Measurements from ENCODE around the gene NUDT1. TPM values are rescaled to one million over a fixed set of nuclear protein-coding genes. Genes with fewer than 3 reads are reported as not detected.

The NUDT1 gene
- total RNA-seq, 3 donors from 2014 or later (not counting 1 experiment from before 2014, with no cell fraction given) = 17.9 to 19.2 (median 18.2) TPM

- H3K9me3 Mint-ChIP-seq = no peaks in the 10 kb centered on the region
- no peaks in the 10 kb centered on the region for H3K36me3 Mint-ChIP-seq
- DNase-seq = no peak
- no peaks in the 10 kb centered on the region for H3K9me3 ChIP-seq (ENCODE audit: control insufficient read depth, insufficient read depth, low read length)
- H3K4me3 ChIP-seq (ENCODE audit: low read length) = no peak overlapping the region
- H3K36me3 ChIP-seq (ENCODE audit: control insufficient read depth, insufficient read depth, low read length) = no peaks in the 10 kb centered on the region
- H3K4me1 ChIP-seq (ENCODE audit: control insufficient read depth, insufficient read depth, low read length) = peaks cover 65% of the 10 kb centered on the region
- H3K4me1 Mint-ChIP-seq = peaks cover 15 to 26% of the 10 kb centered on the region in 2 donors
- intact Hi-C loops (cut with micrococcal nuclease) = no loop called here
- WGBS (ENCODE audit: insufficient coverage) = 91% methylated on average over 10 of the region's 10 CpGs
- H3K27ac ChIP-seq (ENCODE audit: low read length) = no peak overlapping the region
- H3K4me3 Mint-ChIP-seq = no peak overlapping the region
- H3K27ac Mint-ChIP-seq = no peak overlapping the region
- no peak for ATAC-seq
- H3K27me3 ChIP-seq (ENCODE audit: control insufficient read depth, insufficient read depth, low read length) = no peaks in the 10 kb centered on the region
- no peak for TF ChIP-seq CTCF (IDR thresholded peaks at IDR 0.05)
- H3K27me3 Mint-ChIP-seq (ENCODE audit: low read depth in 2 of 2) = no peaks in the 10 kb centered on the region
Observed at GRCh38 chr7:2251381-2251780, 9.4 kb downstream of the NUDT1 start.

- Mint-ChIP-seq H3K27ac (peak overlapping the region in 1 of 2 donors; percentile 73), H3K9me3 (no peaks in the 10 kb centered on the region), H3K4me1 (peaks cover 15 to 26% of the 10 kb centered on the region in 2 donors), H3K27me3 (ENCODE audit: low read depth in 2 of 2) (no peaks in the 10 kb centered on the region), H3K4me3 (no peak overlapping the region), H3K36me3 (no peaks in the 10 kb centered on the region)
- peak; percentile 66 to 89 (median 87) for ATAC-seq
- Histone ChIP-seq H3K27ac (ENCODE audit: low read length) (no peak overlapping the region), H3K4me1 (ENCODE audit: control insufficient read depth, insufficient read depth, low read length) (peaks cover 57% of the 10 kb centered on the region), H3K36me3 (ENCODE audit: control insufficient read depth, insufficient read depth, low read length) (no peaks in the 10 kb centered on the region), H3K9me3 (ENCODE audit: control insufficient read depth, insufficient read depth, low read length) (no peaks in the 10 kb centered on the region), H3K4me3 (ENCODE audit: low read length) (no peak overlapping the region), H3K27me3 (ENCODE audit: control insufficient read depth, insufficient read depth, low read length) (no peaks in the 10 kb centered on the region)
- DNase-seq = peak in 1 of 2 donors; percentile 32
- WGBS (ENCODE audit: insufficient coverage) = 70% methylated on average over 24 of the region's 24 CpGs
- intact Hi-C loops (cut with micrococcal nuclease) = no loop called here
- TF ChIP-seq CTCF (IDR thresholded peaks at IDR 0.05) = no peak
Observed at GRCh38 chr7:2251841-2252771, 10.1 kb downstream of the NUDT1 start.

- no peak overlapping the region for H3K27ac ChIP-seq (ENCODE audit: low read length)
- ATAC-seq (no peak), DNase-seq (no peak)
- WGBS (ENCODE audit: insufficient coverage) = 95% methylated on average over 9 of the region's 9 CpGs
- Mint-ChIP-seq H3K27me3 (ENCODE audit: low read depth in 2 of 2) (no peaks in the 10 kb centered on the region), H3K4me1 (peaks cover 12 to 24% of the 10 kb centered on the region in 2 donors), H3K9me3 (no peaks in the 10 kb centered on the region), H3K4me3 (no peak overlapping the region), H3K36me3 (no peaks in the 10 kb centered on the region), H3K27ac (peak overlapping the region in 1 of 2 donors; percentile 73)
- no peak for TF ChIP-seq CTCF (IDR thresholded peaks at IDR 0.05)
- no peaks in the 10 kb centered on the region for H3K9me3 ChIP-seq (ENCODE audit: control insufficient read depth, insufficient read depth, low read length)
- peaks cover 48% of the 10 kb centered on the region for H3K4me1 ChIP-seq (ENCODE audit: control insufficient read depth, insufficient read depth, low read length)
- intact Hi-C loops (cut with micrococcal nuclease) = no loop called here
- H3K36me3 ChIP-seq (ENCODE audit: control insufficient read depth, insufficient read depth, low read length) = no peaks in the 10 kb centered on the region
- H3K4me3 ChIP-seq (ENCODE audit: low read length) = no peak overlapping the region
- no peaks in the 10 kb centered on the region for H3K27me3 ChIP-seq (ENCODE audit: control insufficient read depth, insufficient read depth, low read length)
Observed at GRCh38 chr7:2253021-2253420, 11.0 kb downstream of the NUDT1 start.

Data from natural killer cell (primary cell).